HG03378 (cell line): ENCODE data around the gene ZC2HC1B.
"Not testable (repeated sequence)": the region's sequence is repeated elsewhere in the genome, so short reads cannot be mapped to it uniquely, and the experiment has no call there.

ENCODE experiments used
- ATAC-seq: cut with Tn5 transposase; IDR thresholded peaks from one replicate; pipeline ENCODE4 v1.9.1; 2021; ENCODE audit warnings: mild to moderate bottlenecking, moderate library complexity; ENCODE audit not compliant: unreplicated experiment

ZC2HC1B gene

DNA sequence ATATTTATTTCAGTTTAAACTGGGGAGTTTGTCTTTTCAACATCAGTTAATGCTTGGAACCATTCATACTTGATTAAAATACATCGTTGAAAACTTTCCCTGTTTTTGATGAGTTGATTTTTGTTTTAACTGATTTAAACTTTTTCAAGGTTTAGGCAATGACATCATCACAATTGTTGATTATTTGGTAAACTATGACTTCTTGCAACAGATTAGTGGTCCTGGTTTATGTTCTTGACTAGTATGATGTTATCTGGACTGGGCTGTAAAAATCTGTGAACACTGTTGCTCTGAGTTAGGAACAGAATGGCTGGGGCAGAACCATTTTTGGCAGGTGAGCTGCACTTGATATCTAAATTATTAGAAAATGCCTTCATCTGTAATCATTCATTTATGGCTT is at the start of gene ZC2HC1B:
Gene ZC2HC1B, plus strand, starts transcription at position 241 of the 400 bp plus-strand sequence. Its CDS starts 66 bp downstream, at position 307.
- no peak for ATAC-seq

GRCh38 chr6:143817621-143818020 is 46.7 kb upstream of the ZC2HC1B start:
- no peak for ATAC-seq

DNA sequence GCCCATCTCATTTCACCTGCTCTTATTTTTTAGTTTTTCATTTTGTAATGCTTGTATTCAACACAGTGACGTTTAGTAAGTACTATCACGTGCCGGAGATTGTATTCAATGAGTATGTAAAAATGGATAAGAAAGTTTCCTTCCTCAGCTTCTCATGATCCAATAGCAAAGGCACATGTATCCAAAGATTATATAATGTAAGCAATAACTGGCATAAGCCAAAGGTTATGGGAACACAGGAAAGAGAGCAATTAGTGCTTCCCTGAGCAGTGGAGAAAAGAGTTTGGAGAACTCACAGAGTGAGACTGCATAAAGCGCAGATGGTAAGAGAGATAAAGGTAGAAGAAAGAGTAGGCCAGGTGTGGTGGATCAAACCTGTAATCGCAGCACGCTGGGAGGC is 42.9 kb upstream of the ZC2HC1B start:
- ATAC-seq = no peak

- ATAC-seq = no peak
Observed at GRCh38 chr6:143822584-143823024, 41.7 kb upstream of the ZC2HC1B start.

DNA sequence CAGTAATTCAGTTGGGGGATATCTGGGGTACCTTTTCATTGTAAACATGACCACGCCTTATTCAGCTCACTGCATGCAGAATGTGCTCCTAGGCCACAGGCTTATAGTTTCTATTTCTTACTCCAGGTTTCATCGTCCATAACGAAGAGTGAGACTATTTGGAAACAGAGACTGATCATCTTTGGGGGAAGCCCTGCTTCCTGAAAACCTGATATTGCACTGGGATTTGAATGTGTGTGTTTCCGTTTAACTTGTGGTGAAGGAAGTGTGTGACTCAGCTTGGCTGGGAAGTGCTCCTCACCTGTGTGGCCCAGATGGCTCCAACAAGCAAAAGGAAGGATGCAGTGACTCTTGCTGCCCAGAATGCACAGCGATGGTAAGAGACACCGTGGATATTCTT is 40.7 kb upstream of the ZC2HC1B start:
- no peak for ATAC-seq

GRCh38 chr6:143828572-143828971 is 35.7 kb upstream of the ZC2HC1B start:
- no peak for ATAC-seq

DNA sequence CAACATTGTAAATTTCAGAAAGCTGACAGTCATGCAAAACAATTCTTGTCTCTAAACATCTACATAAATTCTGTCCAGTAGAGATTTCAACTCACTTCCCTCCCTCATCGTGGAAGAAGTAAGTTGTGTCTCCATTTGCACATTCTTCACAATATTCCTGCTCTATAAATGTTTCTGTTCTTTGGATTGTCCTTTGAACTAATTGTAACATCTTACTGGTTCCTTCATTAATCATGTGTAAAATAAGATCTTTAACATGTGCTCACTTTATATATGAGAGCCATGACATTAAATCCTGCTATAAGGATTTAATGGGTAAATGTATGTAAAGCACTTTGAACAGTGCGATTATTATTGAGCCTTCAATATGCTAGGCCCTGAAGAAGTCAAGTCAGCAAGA is 28.1 kb upstream of the ZC2HC1B start:
- no peak for ATAC-seq

DNA sequence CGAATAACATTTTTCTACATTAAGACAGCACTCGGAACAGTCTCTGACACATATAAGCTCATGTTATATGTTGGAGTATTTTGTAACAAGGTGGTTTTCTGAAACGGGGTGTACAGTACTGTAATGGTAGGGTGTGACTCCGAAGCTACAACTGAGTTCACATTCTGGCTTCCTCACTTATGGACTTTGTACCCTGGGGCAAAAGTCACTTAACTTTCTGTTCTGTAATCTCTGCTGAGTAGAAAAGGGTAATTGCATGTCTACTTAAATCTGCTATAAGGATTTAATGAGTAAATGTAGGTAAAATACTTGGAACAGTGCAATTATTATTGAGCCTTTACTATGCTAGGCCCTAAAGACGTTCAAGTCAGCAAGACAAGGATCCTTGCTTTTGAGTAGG is 25.9 kb upstream of the ZC2HC1B start:
- no peak for ATAC-seq

GRCh38 chr6:143839196-143839595 is 25.1 kb upstream of the ZC2HC1B start:
- no peak for ATAC-seq

DNA sequence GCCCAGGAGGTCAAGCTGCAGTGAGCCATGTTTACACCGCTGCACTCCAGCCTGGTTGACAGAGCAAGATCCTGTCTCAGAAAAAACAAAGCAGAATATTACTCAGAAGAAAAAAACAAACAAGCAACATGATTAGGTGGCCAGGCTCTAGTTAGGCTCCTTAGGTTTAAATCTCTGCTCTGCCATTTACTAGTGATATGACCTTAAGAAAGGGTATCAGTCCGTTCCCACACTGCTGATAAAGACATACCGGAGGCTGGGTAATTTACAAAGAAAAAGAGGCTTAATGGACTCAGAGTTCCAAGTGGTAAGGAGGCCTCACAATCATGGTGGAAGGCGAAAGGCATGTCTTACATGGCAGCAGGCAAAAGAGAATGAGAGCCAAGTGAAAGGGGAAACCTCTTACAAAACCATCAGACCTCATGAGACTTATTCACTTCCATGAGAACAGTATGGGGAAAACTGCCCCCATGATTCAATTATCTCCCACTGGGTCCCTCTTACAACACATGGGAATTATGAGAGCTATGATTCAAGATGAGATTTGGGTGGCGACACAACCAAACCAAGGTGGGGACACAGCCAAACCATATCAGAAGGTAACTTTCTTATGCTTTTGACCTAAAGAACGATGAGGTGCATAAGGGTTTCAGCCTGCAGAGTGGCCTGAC is 23.5 kb upstream of the ZC2HC1B start:
- ATAC-seq = no peak

DNA sequence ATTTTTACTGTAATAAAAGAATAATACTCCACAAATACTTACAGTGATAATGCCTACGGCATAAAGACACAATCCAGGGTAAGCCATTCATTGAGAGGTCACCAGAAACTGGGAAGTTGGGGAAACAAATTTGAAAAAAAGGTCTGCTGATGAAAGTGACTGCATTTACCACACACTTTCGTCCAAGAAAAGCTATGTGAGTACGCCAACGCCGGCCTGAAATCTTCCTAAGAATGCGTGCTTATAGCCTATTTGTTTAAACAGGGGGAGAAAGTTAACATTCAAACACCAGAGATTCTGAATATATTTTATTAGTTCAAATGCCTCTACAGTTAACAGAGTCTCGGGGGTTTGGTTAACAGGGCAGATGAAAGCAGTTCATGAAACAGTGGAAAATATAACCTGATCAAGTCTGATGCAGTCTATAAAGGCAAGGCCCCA is 21.8 kb upstream of the ZC2HC1B start:
- peak; percentile 13 for ATAC-seq

GRCh38 chr6:143842902-143843676 is 21.2 kb upstream of the ZC2HC1B start, which contains the start of gene LTV1:
TSS of gene LTV1 (plus strand) at chr6:143843338. CDS start at chr6:143843478, 140 bp downstream.
- ATAC-seq = peak; percentile 97

- ATAC-seq = peak; percentile 6
Observed at GRCh38 chr6:143843677-143843999, 20.6 kb upstream of the ZC2HC1B start.

GRCh38 chr6:143844006-143844405 is 20.3 kb upstream of the ZC2HC1B start:
- ATAC-seq = no peak

- ATAC-seq = no peak
Observed at GRCh38 chr6:143845033-143845432, 19.2 kb upstream of the ZC2HC1B start.

DNA sequence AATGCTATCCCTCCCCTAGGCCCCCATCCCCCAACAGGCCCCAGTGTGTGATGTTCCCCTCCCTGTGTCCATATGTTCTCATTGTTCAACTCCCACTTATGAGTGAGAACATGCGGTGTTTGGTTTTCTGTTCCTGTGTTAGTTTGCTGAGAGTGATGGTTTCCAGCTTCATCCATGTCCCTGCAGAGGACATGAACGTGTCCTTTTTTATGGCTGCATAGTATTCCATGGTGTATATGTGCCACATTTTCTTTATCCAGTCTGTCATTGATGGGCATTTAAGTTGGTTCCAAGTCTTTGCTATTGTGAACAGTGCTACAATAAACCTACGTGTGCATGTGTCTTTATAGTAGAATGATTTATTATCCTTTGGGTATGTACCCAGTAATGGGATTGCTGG is 12.6 kb upstream of the ZC2HC1B start:
- ATAC-seq = not testable (repeated sequence)

- not testable (repeated sequence) for ATAC-seq
Observed at GRCh38 chr6:143855057-143855456, 9.2 kb upstream of the ZC2HC1B start.

- not testable (repeated sequence) for ATAC-seq
Observed at GRCh38 chr6:143856762-143857161, 7.5 kb upstream of the ZC2HC1B start.

DNA sequence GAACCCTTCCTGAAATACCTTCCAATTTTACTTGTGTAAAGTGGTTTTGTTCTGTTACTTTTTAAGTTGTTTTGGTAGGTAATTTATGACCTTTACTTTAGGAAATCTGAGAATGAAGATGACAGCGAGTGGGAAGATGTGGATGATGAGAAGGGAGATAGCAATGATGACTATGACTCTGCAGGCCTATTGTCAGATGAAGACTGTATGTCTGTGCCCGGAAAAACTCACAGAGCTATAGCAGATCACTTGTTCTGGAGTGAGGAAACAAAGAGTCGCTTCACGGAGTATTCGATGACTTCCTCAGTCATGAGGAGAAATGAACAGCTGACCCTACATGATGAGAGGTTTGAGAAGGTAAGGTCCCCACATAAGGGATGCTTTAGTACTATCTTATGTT is 6.6 kb upstream of the ZC2HC1B start:
- no peak for ATAC-seq

DNA sequence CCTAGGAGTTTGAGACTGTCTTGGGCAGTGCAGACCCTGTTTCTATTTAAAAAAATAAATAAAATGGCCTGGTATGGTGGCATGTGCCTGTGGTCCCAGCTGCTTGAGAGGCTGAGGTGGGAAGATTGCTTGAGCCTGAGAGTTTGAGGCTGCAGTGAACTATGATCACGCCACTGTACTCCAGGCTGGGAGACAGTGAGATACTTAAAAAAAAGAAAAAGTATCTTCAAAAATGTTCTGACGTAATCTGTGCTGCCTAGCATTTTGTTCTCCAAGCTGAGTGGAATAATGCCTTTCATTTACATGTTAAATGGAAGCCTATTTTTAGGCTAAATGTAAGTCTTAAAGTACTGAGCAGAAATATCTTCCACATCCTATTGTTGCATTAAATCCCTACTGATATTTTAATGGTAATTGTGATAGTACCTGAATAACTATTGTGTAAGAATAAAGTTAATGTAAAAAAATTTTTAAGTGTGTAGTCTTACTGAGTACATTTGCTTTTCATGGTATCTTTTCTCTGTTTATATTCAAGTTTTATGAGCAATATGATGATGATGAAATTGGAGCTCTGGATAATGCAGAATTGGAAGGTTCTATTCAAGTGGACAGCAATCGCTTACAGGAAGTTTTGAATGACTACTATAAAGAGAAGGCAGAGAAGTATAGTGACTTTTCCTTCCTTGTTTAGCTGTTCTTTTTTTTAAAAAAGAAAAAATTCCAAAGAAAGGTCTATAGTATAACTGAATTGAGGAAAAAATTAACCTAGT is 4.2 kb upstream of the ZC2HC1B start:
- no peak for ATAC-seq

DNA sequence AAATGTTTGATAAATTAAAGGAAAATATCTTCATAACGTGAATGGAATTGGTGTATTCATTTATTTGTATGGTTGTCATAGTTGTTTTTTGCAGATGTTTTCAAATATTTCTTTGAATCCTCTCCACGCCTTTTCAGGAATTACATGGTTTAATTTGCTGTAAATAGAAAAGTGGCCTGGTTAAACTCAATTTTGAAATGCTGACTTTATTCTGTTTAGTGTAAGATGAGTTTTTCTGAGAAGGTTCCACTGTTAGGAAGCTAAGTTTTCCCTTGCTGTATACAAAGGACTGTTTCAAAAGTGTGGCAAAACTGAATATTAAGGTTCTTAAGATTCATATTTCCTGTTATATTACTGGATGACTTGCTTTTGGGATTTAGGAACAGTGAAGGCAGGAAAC is 503 bp upstream of the ZC2HC1B start:
- no peak for ATAC-seq

DNA sequence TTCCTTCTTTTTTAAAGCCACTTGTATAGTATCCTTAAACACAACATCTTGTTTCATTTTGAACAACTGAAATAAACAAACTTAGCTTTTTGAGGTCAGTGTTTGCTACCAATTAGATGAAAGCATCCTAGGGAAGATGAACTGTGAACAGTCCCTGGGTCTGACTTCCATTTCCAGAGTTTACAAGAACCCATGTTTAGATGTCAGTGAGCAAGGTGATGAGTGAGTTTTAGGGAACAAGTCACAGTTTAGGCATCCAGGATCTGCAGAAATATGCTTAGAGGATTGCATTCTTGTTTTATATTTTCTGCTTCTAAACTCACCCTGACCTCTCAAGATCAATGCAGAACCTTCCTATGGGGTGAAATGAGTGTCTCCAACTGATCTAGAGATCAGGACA is 3.0 kb downstream of the ZC2HC1B start:
- no peak for ATAC-seq
